NCI-H128 (cell line): Measurements from ENCODE around the gene TUBB.

Experiments
- DNase-seq: peaks from one replicate; lab custom pipeline; 2025; ENCODE audit not compliant: unreplicated experiment; lab: John Stamatoyannopoulos, UW

Gene TUBB

GRCh38 chr6:30687659-30688431 is 32.3 kb upstream of the TUBB start:
- DNase-seq, result no peak

DNA sequence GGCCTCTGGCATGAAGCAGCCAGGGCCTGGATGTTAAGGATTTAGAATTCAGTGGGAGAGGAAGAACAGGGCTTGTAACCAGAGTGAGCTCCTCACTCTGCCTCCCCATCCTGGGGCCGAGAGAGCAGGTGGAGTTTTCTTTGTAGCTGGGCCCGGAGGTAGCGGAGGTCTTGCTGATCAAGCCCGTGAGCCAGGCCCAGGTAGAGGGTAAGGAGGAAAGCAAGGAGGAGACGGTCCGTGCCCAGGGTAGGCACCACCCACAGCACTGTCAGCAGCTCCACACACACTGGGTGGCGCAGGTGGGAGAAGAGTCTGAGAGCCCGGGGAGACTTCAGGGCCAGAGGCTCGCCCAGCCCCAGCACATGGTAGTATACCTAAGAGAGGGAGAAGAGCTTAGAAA is 31.6 kb upstream of the TUBB start:
- no peak for DNase-seq

DNA sequence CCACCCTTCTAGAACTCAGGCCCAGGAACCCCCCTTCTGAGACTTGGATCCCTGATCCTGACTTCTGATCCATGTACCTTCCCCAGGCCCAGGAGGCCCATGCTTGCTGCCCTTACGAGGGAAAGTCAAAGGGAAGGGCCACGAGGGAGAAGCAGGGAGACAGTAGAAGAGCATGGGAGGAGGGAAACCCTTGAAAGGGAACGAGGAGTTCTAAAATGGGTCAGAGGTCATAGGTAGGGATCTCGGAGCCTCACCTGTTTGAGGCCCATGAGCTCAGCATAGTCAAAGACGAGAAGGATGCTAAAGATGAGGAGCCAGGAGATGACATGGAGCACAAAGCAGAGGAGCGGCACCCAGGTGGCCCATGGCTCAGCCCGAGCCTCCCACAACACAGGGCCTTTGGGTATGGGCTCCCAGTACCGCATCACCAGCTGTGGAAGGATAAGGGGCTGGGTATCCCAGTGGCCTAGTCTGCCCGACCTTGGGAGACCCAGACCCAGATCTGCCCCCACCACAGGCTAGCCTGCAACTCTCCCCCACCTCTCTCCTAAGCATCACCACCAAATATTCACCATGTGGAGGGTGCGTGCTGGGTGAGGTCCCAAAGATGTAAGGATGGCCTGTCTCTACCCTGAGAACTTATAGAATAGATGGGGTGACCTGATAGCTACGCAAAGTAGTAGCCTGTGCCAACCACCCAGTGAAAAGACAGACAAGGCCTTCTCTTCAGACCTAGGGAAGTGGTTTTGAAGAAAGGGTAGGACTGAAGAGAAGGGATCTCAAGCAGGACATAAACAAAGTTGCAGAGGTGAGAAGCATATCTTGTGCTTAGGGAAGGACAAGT is 30.9 kb upstream of the TUBB start:
- no peak for DNase-seq

DNA sequence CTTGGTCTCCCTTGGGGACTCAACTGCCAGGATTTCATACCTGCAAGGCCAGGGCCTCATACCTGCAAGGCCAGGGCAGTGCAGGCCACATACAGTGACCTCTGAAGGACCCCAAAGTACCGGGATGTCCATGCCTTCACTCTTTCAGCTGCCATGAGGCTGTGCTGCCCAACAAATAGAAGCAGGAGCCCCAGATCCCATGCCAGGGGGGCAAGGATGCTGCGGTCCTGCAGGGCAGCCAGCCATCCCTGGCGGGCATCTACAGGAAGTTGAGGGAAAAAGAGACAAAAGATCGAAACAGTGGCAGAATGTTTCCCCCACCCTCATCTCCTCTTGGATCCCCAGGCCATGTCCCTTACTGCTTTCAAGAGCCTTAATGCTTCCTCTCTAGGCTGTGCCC is 30.2 kb upstream of the TUBB start:
- DNase-seq, result no peak

- peak; percentile 28 for DNase-seq
Observed at GRCh38 chr6:30690403-30691207, 29.5 kb upstream of the TUBB start, which contains the start of gene NRM. TSS of gene NRM (minus strand) at chr6:30690984. CDS start at chr6:30690974, 10 bp downstream.

DNA sequence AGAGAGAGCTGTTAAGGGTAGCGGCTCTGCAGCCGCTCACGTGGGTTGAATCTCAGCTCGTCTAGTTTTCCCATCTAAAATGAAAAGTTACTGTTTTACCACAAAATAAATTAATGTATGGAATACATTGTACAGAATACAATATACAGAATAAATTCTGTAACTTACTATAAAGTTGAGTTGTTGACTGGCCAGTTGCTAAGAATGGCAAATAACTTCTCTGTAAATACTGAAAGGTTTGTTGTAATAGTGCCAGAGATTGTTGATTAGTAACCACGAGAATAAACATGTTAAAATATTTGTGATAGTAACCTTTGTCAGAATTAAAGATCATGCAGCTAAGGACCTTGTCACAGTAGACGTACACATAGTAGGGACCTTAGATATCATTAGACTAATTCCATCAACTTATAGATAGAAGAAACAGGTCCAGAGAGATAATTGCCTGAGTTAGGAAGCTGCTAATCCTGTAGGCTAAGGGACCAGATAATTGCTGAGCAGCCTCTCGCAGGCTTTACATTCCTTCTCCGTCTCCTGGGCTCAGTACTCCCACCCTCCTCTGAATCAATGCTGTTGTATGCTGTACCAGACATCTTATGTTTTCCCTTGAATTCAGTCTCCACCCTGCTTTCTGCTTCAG is 28.8 kb upstream of the TUBB start:
- no peak for DNase-seq

DNA sequence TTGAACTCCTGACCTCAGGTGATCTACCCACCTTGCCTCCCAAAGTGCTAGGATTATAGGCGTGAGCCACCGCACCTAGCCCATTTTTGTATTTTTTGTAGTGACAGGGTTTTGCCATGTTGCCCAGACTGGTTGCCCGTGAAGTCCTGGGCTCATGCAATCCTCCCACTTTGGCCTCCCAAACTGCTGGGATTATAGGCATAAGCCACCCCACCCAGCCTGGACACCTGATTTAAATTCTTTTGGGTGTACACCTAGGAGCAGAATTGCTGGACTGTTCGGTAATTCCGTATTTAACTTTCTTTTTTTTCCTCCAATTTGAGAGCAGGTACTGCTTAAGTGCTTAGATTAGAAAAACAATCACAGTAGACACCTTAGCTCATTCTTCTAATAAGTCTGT is 23.7 kb upstream of the TUBB start:
- no peak for DNase-seq

DNA sequence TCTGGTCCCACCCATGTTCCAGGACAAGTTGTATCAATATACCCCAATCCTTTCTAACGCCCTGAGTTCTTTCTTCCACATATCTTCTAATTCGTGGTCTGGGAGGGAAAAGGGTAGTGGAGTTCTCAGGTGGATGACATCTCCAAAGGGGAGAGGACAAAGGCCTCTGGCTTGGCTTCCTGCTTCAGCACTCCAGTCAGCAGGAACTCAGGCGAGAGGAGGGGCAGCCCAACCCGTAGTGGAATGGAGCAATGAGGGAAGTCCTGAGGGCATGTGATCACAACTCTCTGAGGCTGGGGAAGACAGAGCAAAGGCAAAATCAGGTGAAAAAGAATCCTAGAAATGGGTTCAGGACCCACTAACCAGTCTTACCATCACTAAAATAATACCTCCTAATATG is 19.8 kb upstream of the TUBB start:
- no peak for DNase-seq

DNA sequence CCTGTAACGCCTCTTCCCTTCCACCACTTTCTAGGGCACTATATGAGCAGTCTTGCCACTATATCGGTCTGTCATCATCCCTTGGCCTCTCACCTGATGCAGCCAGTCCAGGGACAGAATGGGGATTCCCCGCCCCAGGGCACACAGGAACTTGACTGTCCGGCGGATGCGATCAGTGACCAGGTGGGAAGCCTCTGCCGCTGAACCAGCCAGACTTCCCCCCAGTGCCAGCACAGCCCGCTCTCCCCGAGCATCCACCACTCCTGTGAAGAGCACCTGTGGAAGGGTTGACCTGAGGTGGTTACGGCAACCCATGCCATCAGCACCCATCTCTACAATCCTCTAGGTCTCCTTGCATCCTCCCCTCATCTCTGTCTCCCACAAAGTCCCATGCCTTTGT is 17.1 kb upstream of the TUBB start:
- DNase-seq, result no peak

- DNase-seq, result no peak
Observed at GRCh38 chr6:30703821-30704220, 16.3 kb upstream of the TUBB start.

DNA sequence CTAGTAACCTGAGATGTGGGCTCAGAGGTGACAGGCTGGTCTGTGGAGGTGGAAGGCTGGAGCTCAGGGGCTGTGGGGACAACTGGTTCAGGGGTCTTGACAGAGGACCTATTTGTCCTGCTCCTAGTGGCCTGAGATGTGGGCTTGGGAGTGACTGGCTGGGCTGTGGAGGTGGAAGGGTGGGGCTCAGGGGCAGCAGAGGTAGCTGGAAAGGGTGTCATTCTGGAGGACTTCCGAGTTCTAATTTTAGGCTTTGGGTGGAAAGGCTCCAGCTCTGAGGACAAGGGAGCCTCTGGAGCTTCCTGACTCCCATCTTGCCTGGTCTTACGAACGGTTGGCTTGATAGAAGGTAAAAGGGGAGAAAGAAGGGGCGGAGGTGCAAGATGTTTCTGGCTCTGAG is 14.5 kb upstream of the TUBB start:
- DNase-seq, result no peak

- DNase-seq, result peak; percentile 39
Observed at GRCh38 chr6:30707281-30707850, 12.8 kb upstream of the TUBB start.

DNA sequence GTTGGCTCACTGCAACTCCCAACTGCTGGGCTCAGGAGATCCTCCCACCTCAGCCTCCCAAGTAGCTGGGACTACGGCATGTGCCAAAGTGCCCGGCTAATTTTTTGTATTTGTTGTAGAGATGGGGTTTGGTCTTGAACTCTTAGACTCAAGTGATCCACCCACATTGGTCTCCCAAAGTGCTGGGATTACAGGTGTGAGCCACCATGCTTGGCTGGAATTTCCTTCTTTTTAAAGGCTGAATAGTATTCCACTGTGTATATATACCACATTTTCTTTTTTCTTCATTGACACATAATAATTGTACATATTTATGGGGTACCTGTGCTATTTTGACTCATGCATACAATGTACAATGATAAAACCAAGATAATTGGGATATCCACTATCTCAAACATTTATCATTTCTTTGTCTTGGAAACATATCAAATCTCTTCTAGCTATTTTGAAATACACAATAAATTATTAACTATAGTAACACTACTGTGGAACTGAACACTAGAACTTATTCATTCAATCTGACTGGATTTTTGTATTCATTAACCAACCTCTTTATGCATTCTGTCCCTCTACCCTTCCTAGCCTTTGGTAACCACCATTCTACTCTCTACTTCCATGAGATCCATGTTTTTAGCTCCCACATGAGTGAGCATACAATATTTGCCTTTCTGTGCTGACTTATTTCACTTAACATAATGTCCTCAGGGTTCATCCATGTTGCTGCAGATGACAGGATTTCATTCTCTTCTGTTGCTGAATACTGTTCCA is 10.9 kb upstream of the TUBB start:
- no peak for DNase-seq

GRCh38 chr6:30711758-30712380 is 8.3 kb upstream of the TUBB start:
- DNase-seq, result no peak

DNA sequence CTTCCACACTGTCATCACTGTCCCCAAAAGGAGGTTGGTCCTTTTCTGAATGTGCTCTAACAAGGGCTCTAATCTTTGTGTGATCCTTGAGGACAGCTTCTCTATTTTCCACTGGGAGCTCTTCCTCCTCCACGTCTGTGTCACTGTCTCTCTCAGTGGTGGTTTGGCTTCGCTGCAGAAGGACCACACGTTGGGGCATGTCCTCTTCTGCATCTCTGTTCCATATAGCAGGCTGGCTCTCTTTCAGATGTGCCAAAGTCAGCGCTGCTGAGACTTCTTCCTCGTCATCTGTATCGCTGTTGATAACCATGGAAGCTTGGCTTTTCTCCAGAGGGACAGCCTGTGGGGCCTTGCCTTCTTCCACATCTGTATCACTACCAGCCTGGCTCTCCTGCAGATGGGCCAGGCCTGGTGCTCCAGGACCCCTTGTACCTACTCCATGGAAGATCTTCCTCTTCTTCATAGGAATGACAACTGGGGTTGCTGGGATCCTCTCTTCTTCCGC is 7.7 kb upstream of the TUBB start:
- DNase-seq, result no peak

- DNase-seq, result no peak
Observed at GRCh38 chr6:30714263-30714662, 5.9 kb upstream of the TUBB start.

DNA sequence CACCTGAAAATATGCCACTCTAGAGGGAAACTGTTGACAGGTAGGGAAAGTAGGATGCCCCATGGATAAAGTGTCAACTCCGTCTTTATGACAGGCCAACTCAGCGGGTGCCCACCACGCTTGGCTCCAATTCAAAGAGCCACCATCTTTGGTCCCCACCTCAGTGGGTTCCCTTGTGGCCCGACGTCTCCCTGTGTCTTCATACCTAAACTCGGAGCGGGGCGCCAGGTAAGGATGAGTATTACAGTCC is 3.3 kb upstream of the TUBB start:
- DNase-seq, result no peak

GRCh38 chr6:30717129-30717844 is 2.9 kb upstream of the TUBB start, which contains the start of gene MDC1:
TSS of gene MDC1 (minus strand) at chr6:30717281. CDS start at chr6:30715175, 2,106 bp downstream.
- DNase-seq, result peak; percentile 100
